Activated CD4-positive, alpha-beta T cell treated with anti-CD3 and anti-CD28 coated beads, Interleukin-2, amount 50 U/mL, for 16 hours (primary cell): Measurements from ENCODE around the gene LSP1.

Experiments used
- DNase-seq: peaks from one replicate; pipeline ENCODE4 v3.0.0-alpha.2; 2020

LSP1 gene

DNA sequence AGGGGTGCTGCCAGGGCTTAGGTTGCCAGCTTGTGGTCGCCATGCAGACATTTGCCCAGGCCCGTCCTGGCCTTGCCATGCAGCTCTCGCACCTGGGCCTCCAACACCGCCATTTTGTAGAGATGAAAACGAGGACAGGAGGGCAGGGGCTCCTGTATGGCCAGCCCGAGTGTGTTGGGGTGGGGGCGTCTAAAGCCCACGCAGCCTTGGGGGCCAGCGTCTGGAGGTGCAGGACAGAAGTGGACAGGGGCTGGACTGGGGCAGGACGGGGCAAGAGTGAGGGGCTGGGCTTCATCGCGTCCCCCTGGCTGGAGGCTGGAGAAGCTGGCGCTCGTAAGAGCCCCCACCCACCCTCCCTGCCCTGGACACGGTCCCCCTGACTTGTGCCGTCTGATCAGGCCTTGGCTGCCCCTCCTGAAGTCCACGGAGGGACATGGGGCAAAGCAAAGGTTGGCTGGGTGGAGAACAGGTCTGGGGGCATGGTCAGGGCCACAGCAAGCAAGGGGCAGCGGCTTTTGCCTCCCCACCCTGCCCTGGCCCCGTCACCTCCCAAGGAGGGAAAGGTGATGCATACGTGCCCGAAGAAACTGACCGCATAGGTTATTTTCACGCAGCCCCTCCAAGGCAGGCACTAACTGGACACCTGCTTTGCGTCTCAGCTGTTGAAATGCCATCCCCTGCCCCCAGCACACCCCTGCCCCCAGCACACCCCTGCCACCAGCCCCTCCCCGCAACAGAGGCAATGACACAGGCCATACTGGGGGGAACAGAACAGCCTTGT is 67.4 kb downstream of the LSP1 start:
- no peak for DNase-seq

DNA sequence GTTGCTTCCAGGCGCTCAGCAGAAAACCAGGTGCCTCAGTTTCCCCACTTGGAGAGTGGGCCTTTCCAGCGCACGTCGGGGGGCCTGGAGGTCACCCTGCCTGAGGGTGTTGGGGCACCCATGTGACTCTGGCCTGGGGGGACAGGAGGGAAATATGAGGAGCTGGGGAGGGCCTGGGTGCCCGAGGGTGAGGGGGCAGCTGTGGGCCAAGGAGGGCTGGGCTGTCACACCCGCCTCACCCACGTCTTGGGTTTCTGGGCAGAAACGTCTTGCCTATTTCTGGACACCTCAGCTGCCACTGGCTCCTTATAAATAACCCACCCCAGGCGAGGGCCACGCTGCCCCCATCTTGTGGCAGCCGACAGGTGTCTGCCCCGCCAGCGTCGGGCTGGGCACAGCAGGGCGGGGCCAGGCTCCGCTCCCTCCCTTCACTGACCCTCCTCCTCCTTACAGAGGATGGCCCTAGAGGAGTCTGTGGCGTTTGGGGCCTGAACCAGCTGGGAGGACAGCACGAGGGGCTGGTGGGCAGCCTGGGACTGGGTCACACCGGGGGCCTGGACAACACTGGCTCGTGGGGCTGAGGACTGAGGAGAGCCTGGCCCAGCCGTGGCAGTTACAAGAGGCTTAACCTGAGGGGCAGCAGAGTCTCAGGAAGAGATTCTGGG is 68.2 kb downstream of the LSP1 start:
- no peak for DNase-seq

DNA sequence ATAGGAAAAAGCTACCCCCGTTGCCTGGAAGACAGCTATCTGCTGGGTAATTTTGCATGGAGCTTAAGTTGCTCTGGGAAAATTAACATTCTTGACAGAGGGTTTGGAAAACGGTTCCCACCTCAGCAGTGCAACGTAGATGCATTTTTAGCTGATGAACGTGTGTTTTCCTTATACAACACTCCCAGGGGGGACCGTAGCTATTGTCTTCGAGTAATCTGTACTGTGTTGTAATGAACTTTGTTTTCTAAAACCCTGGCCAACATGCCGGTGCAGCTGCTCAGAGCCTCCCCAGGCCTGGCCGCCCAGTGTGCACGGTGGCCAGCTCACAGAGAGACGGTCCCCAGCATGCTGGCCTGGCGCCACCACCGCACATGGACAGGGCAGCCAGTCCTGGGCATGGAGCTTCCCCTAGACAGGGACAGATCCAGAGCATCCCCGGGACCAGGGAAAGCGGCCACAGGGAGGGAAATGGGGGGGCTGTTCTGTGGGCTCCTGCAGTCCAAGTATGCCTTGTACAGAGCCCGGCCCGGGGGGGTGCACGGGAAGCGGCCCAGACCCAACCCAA is 68.8 kb downstream of the LSP1 start:
- no peak for DNase-seq

DNA sequence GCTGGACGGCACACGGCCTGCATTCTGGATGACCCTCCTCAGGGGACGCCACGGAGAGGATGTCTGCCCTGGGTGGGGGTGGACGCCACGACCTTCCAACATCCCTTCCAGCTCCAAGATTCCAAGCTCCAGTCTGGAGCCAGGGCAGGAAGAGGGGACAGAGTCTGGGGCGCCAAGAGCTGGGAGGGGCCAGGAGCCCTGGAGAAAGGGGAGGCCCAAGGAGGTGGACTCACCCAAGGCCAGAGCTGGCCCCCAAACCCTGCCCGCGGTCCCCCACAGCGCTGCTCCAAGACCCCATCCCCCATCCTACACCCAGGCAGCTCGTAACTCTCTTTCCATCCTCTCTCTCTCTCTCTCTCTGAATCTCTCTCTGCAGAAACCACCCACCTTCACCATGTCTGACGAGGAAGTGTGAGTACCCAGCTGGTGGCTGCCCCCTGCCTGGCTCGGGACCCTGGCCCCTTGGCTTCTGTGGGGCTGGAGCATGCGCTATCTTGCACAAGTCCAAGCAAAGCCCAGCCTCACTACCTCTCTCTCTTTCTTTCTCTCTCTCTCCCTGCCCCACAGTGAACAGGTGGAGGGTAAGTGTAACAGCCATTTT is 69.7 kb downstream of the LSP1 start:
- no peak for DNase-seq

DNA sequence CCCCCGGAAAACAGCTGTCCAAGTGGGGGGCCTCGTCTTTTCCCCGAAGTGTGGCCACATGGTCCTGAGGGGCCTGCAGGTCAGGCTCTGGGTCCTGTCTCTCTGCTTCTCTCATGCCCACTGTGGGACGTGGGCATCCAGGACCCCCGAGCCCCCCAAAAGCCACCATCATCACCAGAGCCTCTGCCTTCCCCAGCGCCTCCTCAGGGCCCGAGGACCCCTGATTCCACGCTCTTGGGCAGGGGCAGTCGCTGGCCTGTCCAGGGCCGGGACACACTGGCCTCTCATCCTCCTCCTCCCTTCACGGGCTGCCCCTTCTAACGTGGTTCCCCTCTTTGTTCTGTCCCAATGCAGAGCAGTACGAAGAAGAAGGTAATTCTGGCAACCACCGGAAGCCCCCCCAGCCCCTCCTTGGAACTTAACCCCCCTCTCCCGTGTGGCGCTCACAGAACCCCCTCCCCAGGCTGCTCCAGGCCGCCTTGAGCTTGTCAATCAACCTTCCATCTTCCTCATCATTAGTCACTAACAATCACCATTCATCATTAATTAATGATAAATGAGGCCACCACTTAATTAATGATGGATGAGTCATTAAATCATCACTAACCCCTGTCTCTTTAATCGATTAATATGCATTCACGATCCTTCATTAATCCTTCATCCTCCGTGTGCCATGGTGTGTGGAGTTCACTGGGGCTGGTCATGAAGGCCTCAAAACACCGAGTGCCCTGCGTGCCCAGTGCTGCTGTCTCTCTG is 70.5 kb downstream of the LSP1 start:
- no peak for DNase-seq

DNA sequence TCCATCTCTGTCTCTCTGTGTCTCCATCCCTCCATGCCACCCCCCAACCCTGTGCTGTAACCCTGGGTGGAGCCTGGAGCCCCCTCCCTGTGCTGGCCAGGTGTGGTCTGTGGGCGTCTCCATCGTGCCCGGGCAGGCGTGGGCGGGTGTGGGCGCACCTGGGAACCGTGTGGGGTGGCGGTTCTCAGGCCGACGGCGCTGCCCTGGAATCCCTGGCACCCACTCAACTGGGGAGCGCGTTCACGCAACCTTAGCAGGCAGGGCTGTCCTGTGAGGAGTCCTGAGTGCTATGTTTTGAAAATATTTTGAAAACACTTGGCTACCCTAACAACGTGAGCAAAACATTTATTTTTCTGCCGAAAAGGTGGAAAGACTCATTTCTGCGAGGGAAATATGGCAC is 71.3 kb downstream of the LSP1 start:
- DNase-seq, result no peak

DNA sequence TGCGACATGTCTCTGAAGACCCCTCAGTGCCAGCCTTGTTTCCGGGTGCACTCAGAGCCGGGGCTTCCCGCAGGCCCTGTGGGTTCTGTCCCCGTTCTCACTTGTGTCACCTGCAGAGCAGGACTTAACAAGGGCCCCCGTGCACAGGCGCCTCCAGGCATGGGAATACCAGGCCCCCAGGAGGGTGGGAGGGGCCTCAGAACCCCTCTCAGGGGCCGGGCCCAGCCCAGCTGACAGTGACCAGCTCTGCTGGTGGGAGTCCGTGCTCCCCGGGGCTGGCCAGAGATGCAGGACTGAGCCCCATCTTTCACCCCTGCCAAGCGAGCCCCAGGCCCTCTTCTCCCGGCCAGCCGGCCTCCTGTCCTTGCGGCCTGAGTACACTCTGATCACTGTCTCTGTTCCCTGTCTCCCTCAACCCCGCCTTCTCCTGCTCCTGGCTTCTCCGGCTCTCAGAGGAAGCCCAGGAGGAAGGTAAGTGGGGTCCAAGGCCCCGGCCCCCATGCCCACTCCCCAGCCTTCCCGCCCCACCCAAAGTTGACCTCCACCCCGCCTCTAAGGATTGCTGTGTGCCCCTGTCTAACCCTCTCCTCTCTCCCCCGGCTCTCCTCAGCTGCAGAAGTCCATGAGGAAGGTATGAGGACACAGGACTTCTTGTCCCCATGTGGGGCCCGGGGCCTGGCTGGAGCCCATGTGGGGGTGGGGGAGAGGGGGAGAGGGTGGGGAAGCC is 71.9 kb downstream of the LSP1 start:
- no peak for DNase-seq

DNA sequence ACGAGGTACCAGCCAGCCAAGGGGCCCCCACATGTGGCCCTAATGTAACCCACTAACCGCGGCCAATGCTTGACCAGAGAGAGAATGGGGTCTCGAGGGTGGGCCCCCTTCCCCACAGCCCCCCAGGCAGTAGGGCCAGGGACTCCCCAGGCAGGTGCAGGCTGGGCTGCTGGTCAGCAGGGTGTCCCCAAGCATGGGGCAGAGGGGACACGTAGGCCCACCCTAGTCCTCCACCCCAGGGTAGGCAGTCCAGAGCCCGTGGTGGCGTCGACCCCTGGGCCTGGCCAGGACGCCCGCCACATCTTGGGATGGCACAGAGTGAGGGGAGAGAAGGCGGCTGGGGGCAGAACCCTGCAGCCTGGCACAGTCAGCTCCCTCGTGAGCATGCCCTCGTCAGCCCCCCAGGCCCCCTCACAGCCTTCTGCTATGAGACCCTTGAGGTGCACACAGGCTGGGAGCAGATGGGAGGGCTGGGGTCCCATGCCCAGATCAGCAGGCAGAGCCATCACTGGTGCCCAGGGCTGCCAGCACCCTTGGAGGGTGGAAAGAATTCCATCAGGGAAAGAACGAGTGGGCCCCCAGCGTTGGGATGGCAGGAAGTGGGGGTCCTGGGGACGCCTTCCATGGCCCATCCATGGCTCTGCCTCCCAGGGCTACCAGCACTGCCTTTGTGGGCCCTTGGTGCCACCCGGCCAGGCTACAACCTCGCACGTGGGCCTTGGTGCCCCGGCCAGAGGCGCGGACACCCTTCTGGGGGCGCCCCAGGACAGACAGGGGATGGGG is 72.7 kb downstream of the LSP1 start:
- no peak for DNase-seq

DNA sequence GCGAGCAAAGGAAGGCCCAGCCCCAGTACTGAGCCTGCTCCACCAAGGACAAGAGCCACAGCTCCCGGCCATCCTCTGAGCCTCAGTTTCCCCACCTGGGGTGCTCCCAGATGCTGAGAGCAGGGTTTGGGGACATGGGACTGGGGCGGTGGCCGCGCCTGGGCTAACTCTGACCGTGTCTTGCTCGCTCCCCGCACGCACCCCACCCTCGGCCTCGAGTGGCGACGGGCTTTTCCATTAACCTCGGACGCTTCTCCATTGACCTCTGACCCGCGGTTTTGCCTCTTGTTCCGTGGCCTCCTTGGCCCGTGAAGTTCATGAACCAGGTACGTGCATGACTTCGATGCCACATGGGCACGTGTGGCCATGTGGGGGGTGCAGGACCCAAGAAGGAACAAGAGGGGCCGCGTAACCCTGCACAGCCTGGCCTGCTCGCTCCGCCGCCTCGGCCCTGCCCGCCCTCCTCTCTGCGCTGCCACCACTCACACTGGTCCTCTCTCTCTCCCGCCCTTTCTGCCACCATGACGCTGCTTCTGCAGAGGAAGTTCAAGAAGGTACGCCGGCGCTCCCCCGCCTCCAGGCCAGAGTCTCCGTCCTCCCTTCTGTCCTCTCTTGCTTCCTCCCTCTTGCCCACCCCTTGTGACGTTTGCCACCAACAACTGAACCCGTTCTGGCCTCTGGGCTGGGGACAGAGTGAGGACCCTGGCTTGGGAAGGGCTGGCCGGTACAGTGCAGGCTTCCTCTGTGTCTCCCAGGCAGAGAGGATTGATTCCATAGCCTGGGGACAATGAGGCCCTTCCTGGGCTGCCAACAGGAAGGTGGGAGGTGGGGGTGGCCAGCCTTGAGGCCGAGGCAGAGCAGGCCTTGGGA is 73.5 kb downstream of the LSP1 start:
- DNase-seq, result no peak

DNA sequence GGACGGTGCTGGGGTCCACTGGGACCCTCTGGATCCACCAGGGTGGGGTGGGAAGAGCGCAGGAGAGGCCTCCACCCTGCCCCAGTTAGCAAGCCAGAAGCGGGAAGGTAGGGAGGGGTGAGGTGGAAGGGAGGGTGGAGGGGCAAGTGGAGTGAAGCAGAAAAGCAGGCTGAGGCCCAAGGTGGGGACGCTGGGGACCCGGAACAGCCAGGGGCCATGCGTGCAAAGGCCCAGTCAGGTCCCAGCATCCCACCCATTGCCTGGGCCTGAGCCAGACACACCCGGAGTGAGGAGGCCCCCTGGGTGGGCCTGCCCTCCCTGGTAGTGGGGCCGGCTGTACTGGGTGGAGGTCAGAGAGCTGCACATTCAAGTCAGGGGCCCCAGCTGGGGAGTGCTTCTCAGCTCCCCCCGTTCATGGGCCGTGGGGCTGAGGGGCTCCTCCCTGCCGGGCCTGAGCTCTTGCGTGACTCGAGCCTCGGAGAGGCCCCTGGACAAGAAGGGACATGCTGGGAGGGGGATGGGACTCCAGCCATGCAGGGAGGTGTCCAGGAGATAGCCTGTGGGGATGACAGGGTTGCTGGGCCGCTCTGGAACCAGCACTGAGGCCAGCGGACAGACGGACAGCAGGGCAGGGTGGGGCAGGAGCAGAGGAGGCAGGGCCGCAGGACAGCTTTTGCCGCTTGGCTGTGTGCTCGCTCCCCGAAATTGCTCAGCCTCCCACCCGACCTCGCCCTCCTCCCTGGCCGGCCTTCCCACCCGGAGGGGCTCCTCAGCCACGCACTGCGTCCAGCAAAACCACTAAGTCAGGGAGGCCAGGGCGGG is 74.4 kb downstream of the LSP1 start:
- no peak for DNase-seq

DNA sequence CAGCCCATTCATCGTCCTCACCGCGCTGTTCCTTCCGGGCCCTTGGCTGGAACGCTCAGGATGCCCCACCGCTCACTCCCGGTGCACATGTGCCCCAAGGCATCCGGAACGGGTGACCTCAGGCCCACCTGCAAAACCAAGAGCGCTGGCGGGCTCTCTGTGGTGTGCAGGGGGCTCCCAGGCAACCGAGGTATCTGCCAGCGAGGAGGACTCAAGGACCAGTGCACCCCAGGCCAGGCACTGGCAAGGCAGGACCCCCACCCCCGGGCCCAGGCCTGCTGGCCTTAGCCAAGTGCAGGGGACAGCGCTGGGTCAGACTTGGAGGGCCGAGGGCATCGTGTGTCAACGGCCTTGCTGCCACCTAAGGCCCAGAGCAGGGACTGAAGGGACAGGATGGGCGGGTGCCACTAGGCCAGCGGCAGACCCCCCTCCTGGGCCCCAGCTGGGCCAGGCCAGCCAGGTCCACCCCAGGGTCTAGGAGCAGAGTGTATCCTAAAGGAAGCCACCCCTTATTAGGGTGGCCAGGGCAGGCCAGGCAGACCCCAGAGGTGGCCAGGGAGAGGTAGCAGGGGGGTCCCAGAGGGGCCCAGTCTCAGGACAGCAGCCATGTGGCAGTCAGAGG is 75.1 kb downstream of the LSP1 start:
- no peak for DNase-seq

DNA sequence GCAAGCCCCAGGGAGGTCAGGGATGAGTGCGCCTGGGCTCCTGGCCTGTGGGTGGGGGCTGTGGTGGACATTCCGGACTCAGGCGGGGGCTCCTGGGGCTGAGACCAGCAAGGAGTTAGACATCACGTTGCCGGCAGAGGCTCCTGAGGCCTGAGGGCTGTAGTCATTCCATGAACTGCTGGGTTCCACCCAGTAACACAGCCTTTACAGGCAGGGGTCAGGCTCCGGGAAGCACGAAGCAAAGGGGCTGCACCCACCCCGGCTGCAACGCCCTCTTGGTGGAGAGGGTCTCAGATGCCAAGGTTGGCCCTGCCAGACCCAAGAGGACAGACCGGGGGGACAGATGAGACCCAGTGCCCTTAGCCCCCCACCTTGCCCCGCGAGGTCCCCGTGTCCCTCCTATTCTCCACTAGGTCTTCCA is 75.6 kb downstream of the LSP1 start:
- no peak for DNase-seq

DNA sequence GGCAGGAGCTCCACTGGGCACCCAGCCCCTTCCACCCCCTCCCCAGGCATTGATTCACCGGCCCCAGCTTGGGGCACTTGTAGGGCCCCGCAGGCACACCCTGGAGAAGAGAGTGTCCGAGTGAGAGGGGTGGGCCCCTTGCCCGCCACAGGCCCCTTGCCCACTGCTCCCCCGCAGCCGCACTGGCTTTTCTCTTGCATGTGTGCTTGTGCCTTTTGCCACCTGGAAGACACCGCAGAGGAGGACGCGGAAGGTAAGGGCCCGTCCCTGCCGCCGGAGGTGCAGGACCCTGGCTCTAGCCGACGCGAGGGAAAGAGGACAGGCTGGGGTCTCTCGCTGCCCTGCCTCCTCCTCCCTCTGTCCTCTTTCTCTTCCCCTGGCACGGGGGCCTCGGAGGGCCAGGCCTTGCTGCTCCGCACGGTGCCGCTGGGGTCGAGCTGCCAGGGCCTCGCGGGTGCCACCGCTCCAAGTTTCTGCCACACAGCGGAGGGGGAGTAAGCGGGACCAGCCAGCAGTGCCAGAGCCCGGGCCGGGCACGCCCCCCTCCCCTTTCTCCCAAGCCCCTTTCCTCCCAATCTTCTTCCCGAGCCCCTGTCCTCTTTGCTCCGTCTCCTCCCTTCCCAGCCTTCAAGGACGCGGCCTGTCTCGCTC is 76.1 kb downstream of the LSP1 start:
- DNase-seq, result no peak

DNA sequence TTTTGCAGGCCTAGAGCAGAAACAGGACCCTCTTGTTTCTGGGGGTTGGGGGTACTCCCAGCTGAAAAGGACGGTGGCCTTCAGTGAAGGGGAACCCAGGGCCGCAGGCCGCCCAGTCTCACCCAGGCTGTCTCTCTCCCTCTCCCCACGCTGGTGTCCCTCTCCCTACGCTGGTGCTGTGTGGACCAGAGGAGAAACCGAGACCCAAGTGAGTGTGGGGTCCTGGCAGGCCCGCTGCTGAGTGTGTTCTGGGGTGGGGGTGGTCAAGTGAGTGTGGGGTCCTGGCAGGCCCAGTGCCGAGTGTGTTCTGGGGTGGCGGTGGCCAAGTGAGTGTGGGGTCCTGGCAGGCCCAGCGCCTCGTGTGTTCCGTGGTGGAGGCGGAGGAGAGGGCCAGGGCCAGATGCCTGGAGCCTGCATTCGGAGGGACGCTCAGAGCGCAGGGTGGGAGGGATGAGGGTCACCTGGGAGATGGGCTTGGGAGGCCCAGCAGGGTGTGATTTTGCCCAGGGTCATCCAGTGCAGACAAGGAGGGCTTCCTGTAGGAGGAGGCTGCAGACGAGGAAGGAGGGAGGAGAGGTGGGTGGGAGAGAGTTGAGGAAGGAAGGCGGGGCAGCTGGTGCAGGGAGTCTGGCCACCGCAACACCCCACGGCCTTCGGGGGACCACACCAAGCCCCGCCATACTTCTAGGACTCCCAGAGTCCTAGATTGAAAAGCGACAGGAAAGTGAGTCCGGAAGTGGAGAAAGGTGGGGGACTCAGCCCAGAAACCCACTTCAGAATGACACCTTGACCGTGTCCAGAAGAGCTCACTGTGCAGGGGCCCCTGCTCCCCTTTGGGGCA is 77.0 kb downstream of the LSP1 start:
- DNase-seq, result no peak

DNA sequence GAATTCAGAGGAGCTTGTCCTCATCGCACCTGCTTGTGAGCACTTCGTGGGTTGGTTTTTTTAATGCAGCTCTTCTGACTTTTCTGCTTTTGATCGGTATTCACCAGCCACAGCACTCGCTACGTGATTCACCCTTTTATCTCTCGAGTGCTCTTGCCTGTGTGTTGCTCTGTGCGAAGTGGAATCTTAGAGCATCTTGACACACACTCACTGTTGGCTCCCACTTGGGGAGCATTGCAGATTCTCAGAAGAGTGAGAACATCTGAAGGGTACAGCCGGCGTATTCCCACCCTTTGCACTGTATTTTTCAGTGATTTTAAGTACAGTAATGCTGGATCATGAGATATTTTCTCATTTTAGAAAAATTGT is 77.6 kb downstream of the LSP1 start:
- no peak for DNase-seq

DNA sequence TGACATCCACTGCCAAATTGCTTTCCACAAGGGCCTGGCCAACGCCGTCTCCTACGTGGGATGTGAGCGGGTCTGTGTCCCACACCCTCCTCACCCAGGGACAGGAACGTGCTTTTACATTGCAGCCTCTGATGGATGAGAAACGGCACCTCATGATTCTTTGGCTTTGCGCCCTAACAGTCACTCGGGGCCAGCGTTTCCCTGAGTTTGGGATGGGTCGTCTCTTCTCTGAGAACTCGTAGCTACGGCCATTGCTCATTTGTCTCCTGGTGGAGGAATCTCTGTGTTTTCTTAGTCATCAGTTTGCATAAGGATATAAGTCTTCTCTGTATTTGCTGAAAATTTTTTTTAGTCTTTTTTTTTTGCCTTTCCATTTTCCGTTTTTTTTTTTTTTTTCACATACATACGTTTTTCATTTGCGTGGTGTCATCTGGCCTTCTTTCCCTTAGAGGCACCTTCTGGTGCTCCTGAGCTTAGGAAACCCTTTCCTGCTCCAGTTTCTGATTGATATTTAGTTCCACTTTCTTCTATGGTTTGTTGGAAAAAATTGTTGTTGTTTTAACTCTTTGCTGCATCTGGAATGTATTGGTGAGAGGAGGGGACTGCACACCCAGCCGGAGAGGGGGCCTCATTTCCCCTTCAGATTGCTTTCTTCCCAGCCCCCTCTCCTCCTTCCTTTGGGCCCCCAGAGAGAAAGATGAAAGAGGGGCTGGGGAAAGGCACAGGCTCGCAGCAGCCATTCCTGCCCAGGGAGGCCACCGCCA is 78.6 kb downstream of the LSP1 start:
- no peak for DNase-seq

DNA sequence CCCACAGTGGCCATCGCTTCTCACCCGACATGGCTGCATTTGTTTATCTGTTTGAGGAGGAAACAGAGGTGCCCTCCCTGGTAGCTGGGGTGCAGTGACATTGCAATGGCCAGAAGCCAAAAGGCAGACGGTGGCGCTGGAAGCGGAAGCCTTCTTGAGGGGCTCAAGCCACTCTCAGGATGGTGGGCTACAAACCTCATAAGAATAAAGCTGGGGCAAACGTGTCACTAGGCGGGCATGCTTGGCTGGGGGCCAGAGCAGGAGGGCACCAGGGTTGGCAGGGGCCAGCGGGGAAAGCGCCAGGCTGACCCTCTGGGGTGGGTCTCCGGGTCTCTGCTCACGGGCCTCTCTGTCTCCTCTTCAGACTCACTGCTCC is 79.2 kb downstream of the LSP1 start:
- no peak for DNase-seq
